Activated CD4-positive, alpha-beta T cell treated with anti-CD3 and anti-CD28 coated beads for 24 hours (primary cell): Measurements from ENCODE around the gene ACKR2.
A peak's percentile ranks its signal among the peaks of the same experiment; 100 is the strongest.
"Not testable (repeated sequence)": the region's sequence is repeated elsewhere in the genome, so short reads cannot be mapped to it uniquely, and the experiment has no call there.

Source experiments
- DNase-seq, 2 donors: peaks; one replicate each; pipeline ENCODE4 v3.0.0-alpha.2; 2020; ENCODE audit warnings: low read depth in 2 of 2

Gene ACKR2

DNA sequence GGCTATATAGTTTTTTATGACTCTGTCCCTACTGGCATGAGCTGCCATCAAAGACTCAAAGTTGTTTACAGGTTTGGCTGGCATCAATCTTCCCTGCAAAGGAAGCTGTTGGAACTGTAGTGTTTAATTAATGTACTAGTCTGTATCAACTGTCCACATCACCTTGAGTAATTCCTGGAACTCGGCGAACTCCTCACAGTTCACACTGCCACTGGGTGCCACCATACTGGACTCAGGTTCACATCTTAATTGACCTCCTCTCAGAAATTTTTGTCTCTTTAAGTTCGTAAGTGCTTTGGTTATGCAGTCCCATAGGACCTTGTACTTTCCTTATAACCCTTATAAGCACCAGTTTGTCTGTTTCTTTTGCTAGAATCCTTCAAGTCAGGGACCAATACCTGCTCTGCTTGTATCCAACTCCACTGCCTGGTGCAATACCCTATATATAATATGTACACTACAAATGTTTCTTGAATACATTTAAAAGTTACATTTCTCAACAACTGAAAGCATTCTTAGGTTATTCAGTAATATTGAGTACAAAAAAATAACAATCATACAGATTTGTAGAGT, 8.1 kb upstream of the ACKR2 start:
- DNase-seq: no peak

DNA sequence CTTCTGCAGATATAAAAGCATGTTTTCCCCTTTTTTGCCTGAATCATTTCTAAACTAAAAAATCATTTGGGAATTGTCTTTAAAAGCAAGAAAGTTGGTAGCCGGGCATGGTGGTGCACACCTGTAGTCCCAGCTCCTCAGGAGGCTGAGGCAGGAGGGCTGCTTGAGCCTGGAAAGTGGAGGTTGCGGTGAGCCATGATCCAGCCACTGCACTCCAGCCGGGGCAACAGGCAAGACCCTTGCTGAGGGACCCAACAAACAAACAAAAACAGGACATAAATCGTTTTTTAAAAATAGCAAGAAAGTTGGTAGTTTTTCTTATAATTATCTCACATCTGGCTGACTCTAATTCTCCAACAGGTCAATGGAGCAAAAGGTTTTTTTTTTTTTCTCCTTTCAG, 7.5 kb upstream of the ACKR2 start:
- no peak for DNase-seq

DNA sequence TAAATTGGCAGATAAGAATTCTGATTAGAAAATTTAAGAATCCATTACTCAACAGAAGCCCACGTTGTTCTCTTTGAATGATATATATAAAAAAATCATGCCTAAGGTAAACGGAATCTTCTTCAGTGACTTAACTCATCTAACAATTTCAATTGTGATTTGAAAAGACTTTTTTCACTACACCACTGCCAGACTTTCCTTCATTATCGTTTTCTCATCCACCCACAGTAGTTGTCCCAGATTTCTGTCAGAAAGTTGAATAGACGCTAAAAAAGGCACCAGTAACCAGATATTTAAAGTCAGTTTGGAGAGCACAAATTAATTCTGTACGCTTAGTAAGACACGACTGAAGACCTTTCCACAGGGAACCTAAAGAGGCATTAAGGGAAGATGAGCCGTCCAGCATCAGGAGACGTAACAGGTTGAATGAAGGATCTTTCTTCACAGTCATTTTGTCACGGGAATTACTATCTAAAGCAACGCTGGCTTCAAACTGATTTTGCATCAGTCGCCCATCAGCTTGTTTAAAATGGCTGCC, 6.3 kb upstream of the ACKR2 start:
- DNase-seq: no peak

DNA sequence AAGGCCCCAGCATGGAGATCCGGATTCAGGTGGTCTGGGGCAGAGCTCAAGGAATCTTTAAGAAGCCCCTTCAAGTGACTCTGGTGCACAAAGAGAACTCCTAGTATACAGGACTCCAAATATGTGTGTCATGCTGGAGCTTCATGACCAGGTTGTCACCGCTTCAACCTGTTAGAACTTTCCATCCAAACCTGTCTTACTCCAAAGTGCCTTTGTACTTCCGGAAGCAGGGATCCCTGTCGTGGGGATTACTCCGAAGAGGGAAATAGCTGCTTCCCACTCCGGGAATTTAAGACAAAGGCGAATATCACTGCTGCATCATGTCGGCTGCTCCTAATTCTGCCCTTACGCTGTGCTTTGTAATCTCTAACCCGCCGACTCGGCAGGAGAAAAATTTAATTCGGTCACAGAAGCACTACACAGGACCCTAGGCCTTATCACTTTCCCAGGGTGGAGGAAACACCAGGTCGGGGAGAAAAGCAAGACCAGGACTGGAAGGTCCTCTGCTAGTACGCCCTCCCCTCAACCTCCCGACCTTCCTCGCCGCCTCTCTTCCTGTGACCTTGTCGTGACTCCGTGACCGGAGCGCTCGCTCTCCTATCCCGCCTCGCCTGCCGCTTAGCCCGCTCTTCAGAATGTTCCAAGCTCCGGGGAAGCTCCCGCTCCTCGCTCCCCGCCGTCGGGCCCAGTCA, 5.7 kb upstream of the ACKR2 start:
- peak in 1 of 2 donors; percentile 10 for DNase-seq

DNA sequence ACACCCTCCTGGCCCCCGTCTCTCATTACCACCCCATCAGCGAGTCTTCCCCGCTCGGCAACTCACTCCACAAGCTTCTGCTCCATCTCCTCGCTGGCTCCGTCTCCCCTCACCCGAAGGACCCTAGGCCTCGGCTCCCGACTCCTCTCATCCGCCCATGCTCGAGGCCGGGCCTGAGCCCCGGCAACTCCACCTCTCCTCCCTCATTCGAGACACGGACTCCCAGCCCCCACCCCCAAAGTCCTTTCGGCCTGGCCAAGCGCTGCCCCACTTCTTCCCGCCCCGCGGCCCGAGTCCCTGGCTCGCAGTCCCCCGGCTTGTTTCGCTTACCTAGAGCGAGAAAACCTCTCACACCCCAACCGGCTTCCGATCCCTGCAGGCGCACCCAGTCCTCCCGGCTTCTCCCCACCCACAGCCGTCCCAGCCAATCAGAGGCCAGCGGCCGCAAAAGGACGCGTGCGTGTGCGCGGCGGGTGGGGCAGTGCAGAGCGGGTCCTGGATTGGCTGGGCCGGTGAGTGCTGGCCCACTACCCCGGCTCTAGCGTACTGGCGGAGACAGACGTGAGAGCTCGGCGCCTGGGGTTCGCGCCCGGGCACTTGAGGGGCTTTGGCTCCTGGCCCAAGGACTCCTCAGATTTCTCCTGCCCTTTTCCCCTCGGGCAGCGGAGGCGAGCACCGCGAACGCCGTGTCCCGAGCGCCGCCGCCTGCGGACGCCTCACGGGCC, 5.0 kb upstream of the ACKR2 start, which contains the start of gene HIGD1A:
TSS of gene HIGD1A (minus strand) at position 385 of the 725 bp plus-strand sequence. CDS start 10,237 bp downstream, outside the sequence.
- DNase-seq: peak; percentile 86 to 91

DNA sequence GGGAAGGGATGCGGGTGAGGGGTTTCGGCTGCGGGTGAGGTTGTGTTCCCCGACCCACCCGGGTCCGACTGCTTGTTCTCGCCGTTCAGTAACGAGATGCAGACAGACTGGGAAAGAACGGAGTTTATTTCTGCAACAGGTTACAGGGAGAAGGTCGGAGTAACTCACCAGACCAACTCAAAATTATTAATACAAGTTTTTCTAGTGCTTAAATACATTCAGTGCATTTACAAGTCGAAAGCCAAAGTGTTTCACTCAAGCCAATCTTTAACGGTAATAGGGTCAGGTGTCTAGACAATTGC, 4.5 kb upstream of the ACKR2 start:
- no peak for DNase-seq

DNA sequence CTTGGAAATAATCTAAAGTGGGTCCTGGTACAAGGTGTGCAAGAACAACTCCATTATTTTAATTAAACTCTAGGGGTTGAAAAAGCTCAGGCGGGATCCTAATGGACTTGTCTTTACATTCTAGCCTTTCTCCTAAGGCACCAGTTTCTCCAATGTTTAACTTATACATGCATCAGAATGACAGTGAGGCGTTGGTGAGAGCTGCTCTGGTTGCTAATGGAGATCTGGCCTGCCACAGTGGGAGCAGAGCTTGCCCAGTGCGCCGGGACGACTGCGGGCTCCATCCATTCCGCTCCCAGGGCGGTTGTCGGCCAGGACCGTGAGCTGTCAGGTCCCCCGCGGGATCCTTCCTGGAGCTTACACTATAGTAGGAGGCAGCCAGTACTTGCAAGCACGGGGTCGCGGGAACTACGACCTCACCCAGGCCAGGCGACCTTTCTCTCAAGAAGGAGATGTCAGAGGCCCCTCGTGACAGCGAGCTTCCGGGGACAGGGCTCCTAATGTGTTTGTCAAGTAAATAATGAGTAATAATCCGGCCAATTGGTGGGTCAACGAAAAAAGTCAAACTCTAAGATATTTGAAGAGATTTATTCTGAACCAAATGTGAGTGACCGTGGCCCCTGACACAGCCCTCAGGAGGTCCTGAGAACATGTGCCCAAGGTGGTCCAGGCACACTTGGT, 4.0 kb upstream of the ACKR2 start:
- no peak for DNase-seq

DNA sequence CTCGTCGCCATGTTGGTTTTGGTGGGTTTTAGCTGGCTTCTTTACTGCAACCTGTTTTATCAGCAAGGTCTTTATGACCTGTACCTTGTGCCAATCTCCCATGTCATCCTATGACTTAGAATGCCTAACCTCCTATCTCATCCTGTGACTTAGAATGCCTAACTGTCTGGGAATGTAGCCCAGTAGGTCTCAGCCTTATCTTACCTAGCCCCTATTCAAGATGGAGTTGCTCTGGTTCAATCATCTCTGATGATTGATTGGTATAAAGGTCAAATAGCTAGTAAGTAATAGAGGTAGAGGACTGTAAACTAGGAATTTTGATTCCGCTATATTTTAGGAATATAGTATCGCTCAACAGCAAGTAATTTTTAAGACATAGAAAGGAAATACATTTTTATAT, 1.3 kb upstream of the ACKR2 start:
- no peak for DNase-seq

DNA sequence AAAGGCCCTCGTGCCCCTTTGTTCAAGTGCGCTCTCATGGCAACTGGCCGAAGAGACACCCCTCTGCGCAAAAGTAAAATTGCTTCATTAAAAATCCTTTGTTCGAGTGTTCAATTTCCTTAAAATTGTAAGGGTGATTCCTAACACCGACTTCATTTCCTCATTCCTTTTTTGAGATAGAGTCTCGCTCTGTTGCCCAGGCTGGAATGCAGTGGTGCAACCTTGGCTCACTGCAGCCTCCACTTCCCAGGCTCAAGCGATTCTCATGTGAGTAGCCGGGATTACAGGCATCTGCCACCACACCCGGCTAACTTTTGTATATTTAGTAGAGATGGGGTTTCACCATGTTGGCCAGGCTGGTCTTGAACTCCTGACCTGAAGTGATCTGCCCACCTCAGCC, 1.5 kb downstream of the ACKR2 start:
- DNase-seq: not testable (repeated sequence)

DNA sequence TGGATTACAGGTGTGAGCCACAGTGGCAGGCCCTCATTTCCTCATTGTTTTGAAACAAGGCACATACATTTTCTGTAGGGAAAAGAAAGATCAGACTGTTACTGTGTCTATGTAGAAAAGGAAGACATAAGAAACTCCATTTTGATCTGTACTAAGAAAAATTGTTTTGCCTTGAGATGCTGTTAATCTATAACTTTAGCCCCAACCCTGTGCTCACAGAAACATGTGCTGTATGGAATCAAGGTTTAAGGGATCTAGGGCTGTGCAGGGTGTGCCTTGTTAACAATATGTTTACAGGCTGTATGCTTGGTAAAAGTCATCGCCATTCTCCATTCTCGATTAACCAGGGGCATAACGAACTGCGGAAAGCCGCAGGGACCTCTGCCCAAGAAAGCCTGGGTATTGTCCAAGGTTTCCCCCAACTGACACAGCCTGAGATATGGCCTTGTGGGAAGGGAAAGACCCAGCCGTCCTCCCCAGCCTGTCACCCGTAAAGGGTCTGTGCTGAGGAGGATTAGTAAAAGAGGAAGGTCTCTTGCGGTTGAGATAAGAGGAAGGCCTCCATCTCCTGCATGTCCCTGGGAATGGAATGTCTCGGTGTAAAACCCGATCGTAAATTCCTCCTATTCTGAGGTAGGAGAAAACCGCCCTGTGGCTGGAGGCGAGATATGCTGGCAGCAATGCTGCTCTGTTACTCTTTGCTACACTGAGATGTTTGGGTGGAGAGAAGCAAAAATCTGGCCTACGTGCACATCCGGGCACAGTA, 2.1 kb downstream of the ACKR2 start:
- not testable (repeated sequence) for DNase-seq

DNA sequence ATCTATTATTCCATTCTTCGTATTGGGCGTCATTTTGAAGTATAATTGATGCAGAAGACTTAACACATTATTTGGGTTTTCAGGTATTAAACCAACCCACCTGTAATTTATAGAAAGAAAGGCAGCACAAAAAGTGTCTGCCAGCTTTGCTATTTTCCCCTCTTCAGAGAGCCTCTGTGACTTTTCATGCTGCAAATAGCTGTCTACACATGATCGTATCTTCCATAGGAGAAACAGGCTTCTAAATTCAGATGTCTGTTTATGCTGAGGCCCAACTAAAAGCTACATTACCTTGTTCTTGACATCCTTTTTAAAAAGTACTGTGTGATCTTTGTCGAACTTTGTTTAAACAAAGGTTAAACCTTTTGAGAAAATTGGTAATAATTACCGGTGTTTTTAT, 5.0 kb downstream of the ACKR2 start:
- no peak for DNase-seq

DNA sequence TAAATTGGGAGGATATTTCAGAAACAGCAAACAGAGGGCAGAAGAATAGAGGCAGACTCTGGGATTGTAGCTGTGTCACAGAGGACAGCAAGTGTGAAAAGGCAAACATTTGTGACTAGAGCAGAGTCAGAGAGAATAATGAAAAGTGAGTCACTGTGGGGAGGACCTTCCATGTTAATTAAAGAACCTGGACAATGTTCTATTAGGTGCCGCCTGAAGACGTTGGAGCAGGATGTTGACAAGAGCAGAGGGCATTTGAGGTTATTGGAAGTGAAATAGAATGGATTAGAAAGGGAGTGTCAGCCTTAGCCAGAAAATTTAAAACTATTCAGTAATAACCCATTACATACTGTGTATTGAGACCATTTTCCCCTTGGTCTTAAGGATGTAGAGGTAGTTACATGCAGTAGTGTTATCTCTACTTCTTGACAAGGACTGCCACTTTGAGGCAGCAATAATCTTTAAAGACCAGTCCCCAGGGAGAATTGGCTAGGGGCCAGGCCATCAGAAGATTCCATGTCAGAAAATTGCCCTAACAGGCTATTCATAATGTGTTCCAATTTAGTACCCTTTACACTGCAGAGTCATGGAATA, 5.8 kb downstream of the ACKR2 start:
- DNase-seq: no peak

DNA sequence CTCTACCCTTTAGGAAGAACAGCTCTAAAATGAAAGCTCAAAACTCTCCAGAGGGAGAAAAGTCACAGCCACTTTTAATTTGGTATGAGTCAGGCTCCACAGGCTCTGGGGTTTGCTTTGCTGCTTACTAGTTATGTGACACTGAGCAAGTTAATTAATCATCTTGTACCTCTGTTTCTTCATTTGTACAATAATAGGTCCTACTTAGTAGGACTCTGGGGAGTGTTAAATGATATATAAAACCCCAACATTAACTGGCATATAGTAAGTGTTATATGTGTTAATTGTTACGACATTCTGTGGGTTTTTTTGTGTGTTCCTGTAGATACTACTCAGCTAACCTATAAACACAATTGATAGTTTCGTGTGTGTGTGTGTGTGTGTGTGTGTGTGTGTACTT, 6.6 kb downstream of the ACKR2 start:
- DNase-seq: no peak

DNA sequence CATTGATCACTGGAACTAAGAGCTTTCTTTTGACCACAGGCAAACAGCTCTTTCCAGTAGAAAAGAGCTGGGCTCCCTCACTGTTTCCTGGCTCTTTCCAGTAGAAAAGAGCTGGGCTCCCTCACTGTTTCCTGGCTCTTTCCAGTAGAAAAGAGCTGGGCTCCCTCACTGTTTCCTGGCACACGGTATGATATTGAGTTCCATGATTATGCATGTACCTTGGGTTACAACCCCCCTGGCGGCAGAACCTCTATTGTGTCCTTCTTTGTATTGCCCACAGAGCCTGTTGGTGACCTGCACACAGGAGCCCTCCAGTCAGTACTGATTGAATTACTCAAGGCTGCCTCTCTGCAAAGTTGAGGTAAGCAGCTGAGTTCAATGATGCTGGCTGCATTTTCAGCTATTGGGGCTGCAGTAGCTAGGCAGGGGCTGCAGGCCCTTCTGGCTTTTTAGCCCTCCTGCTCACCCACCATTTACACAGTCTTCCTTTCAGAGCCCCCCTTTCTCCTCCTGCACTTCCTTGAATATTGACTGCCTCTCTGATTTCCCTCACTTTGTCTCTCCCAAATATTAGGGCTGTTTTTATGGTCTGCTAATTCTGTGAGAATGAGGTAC, 10.2 kb downstream of the ACKR2 start:
- DNase-seq: no peak

DNA sequence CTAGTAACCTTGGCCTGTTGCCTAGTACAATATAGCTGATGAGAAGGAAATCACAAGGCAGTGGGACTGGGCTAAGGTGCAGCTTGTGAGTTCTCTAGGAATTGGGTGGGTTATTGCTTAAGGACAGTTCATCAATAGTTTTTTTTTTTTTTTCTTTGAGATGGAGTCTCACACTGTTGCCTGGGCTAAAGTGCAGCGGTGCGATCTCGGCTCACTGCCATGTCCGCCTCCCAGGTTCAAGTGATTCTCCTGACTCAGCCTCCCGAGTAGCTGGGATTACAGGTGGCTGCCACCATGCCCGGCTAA, 11.5 kb downstream of the ACKR2 start:
- no peak for DNase-seq

DNA sequence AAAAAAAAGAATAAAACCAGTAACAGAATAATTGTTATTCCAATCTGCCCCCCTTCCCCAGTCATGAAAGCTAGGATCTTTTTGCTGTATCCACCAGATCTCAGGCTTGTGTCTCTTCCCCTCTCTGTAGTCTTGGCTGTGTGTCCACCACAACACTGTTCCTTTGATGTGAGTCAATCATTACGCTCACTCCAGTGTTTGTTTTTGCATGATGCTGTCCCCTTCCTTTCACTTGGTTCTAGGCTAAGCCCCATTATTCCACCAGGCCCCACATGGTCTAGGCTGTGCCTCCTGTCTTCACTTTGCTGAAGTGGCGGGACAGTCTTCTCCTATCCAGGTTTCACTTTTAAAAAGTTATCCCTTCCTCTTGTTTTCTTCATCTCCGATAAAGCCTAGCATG, 13.6 kb downstream of the ACKR2 start:
- DNase-seq: no peak

DNA sequence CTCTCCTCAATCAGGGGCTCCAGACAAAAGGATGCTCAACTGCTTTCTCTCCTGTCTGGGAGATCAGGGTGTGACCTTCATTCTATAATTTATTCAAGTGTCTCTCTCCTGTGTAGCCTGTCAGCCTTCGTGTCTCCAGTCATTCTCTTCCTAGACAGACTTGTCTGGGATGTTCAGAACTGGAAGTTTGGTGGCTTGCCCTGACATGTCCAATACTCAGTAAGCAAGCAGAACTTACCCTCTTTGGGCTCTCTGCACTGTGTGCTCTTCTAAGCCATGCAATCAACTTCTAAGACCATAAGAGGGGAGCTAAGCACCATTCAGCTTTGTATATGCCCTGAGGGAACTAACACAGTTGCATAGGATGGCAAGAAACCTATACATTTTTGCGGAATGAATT, 14.1 kb downstream of the ACKR2 start:
- no peak for DNase-seq

DNA sequence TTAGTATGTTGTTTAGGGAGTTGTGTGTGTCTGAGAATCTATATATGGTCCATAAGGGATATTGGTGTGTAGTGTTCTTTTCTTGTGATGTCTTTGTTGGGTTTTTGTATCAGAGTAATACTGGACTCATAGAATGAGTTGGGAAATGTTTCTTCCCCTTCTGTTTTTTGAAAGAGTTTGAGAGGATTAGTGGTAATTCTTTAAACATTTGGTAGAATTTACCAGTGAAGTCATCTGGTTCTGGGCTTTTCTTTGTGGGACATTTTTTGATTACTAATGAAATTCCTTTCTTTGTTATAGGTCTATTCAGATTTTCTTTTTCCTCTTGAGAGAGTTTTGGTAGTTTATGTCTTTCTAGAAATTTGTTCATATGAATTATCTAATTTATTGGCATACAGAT, 16.9 kb downstream of the ACKR2 start:
- no peak for DNase-seq

DNA sequence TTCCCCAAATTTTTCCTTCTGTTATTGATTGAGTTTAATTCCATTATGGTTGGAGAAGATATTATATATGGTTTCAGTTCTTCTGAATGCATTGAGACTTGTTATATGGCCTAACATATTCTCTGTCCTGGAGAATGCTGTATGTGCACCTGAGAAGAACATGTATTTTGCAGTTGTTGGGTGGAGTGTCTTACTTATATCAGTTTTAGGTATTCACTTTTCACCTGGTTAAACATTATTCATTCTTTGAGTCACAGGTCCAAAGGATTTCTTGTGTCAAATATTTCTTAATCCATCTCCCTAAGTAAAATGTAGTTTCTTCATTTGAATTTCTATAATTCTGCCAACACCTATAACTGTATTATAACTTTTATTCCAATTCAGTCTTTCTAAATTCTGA, 17.8 kb downstream of the ACKR2 start:
- no peak for DNase-seq

DNA sequence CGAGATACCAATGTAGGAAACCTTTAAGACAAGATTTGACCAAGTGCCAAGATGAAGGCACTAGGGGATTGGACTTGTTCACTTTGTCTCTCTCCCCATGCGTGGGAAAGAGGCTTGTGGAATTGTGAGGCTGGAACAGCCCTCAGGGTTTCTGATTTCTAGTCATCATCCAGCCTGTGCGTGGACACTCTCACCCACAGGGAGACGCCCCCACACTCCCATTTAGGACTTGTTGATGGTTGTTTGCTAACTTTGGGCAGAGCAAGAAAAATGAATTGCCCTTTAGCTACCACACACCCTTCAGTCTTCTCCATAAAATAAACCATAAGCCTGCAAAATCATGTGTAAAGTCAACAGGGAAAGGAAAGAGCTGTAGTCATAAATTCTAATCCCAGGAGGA, 18.4 kb downstream of the ACKR2 start:
- no peak for DNase-seq

DNA sequence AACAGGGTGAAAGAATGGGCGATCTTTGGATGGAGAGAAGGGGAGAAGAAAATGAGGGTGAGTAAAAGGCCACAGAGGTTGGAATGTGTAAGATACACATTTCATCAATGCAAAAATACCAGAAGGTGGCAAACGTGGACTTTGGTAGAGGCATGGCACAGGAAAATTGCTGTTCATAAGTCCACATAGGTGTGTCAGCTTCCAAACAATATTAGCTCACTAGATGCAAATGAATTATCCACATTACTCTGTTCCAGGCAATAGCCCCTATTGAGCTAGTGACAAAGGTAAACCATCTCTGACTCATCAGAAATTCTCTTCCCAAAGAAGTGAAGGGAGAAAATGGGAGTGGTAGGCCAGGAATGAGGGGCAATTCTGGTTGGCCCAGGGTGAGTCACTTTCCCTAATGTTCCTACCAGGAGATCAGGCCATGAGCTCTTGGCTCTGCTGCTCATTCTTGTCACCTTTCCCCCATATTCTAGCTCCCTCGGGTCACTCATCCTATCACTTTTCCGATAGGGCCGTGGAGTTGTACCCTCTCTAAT, 19.9 kb downstream of the ACKR2 start:
- no peak for DNase-seq
